Activated CD4-positive, CD25-positive, alpha-beta regulatory T cell treated with anti-CD3 and anti-CD28 coated beads, Interleukin-2, amount 50 U/mL, for 72 hours (primary cell): Measurements from ENCODE around the gene SPEF1.
"Not testable (repeated sequence)": the region's sequence is repeated elsewhere in the genome, so short reads cannot be mapped to it uniquely, and the experiment has no call there.

Source experiments
- DNase-seq: peaks from one replicate; pipeline ENCODE4 v3.0.0; 2021

Gene SPEF1

GRCh38 chr20:3808544-3808943, 27.3 kb upstream of the SPEF1 start:
- DNase-seq: no peak

DNA sequence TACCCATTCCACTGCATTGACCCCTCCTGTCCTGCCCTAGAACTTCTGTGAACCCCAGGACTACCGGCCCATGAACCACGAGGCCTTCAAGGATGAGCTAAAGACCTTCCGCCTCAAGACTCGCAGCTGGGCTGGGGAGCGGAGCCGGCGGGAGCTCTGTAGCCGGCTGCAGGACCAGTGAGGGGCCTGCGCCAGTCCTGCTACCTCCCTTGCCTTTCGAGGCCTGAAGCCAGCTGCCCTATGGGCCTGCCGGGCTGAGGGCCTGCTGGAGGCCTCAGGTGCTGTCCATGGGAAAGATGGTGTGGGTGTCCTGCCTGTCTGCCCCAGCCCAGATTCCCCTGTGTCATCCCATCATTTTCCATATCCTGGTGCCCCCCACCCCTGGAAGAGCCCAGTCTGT, 23.5 kb upstream of the SPEF1 start:
- DNase-seq: no peak

DNA sequence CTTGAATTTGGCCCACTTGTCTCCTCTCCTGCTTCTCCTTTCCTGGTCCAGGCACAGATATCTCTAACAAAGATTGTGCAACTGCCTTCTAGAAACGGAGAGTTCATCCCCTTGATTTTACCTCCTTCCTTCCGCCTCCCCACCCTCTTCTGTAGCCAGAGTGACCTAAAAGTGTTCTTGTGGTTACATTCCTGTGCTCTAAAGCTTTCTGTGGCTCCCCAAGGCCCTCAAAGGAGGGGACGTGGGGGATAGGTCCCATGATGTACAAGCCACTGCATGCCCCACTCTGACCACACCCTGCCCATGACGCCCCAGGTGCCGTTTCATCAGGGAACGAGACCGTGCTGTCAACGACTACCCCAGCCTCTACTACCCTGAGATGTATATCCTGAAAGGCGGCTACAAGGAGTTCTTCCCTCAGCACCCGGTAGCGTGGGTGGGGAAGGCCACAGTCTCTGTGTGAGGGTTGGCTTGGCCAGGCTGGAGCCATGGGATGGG, 23.1 kb upstream of the SPEF1 start:
- DNase-seq: no peak

DNA sequence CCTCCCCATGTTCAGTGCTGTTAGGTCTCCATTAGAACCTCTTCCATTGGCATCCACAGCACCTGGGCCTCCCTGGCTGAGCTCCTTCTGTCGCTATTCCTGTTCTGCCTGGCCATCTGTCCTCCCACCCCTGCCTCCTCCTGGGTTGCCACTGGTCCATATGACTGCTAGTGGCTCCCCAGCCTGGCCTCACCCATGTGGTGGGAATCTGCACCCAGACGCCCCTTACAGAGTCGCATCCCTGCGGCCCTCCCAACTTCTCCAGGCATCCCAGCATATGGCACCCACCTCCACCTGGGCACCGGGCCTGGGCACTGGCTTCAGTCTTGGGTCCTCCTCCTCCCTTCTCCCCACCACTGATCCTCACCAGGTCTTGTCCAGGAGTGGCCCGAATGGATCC, 22.6 kb upstream of the SPEF1 start:
- DNase-seq: no peak

DNA sequence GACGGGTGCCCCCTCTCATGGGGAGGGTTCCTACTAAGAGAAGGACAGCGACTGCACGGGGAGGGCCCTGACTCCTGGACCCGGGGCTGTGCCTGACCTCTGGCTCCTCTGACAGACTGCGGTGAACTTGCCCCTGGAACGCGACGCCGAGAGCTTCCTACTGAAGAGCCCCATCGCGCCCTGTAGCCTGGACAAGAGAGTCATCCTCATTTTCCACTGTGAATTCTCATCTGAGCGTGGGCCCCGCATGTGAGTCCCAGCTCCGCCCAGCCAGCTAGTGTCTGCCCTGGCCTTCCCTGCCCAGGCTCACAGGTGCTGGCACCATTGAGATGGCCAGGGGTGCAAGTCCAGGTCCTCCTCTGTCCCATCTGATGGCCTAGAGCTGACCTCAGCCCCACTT, 22.0 kb upstream of the SPEF1 start:
- DNase-seq: no peak

- no peak for DNase-seq
Measured at GRCh38 chr20:3802524-3803239, 21.4 kb upstream of the SPEF1 start.

DNA sequence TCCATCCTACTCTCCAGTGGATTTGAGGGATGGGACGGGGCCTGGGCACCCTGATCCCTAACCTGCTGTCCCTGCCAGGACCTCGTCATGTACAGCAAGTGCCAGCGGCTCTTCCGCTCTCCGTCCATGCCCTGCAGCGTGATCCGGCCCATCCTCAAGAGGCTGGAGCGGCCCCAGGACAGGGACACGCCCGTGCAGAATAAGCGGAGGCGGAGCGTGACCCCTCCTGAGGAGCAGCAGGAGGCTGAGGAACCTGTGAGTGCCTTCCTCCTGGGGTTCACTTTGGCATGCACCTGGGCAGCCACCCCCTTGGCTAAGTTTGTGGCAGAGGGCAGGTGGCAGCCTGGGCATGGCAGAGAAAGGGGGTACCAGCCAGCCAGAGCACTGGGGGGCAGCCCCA, 20.6 kb upstream of the SPEF1 start:
- DNase-seq: no peak

- no peak for DNase-seq
Measured at GRCh38 chr20:3801299-3801698, 20.1 kb upstream of the SPEF1 start.

DNA sequence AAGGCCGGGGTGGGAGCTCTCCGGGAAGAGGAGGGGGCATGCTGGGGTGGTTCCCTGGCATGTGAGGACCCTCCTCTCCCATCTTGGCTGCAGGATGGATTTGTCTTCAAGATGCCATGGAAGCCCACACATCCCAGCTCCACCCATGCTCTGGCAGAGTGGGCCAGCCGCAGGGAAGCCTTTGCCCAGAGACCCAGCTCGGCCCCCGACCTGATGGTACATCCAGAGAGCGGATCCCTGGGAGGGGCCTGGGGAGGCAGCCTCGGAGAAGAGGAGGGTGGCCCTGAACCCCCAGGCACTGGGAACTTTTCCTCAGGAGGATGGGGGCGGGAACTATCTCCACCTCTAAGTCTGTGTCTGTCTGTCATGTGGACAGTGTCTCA, 19.6 kb upstream of the SPEF1 start:
- DNase-seq: no peak

- no peak for DNase-seq
Measured at GRCh38 chr20:3800256-3800877, 19.1 kb upstream of the SPEF1 start.

DNA sequence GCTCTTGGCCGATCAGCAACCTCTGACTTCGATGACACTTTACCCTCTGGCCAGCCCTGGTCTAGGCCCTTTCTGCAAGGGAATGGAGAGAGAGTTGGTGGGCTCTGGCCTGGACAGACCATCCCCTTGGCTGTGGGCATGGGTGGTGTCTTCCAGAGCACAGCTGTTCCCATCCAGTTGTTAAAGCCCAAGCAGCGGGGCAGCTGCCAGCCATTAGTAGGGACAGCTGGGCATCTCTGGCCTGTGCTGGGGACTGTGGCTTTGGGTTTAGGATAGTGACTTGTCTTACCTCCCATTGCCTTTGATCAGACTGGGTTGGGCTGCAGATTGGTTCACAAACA, 17.6 kb upstream of the SPEF1 start:
- no peak for DNase-seq

- DNase-seq: no peak
Measured at GRCh38 chr20:3798373-3798768, 17.1 kb upstream of the SPEF1 start.

- DNase-seq: no peak
Measured at GRCh38 chr20:3797592-3798372, 16.5 kb upstream of the SPEF1 start.

- DNase-seq: no peak
Measured at GRCh38 chr20:3797226-3797545, 15.9 kb upstream of the SPEF1 start.

DNA sequence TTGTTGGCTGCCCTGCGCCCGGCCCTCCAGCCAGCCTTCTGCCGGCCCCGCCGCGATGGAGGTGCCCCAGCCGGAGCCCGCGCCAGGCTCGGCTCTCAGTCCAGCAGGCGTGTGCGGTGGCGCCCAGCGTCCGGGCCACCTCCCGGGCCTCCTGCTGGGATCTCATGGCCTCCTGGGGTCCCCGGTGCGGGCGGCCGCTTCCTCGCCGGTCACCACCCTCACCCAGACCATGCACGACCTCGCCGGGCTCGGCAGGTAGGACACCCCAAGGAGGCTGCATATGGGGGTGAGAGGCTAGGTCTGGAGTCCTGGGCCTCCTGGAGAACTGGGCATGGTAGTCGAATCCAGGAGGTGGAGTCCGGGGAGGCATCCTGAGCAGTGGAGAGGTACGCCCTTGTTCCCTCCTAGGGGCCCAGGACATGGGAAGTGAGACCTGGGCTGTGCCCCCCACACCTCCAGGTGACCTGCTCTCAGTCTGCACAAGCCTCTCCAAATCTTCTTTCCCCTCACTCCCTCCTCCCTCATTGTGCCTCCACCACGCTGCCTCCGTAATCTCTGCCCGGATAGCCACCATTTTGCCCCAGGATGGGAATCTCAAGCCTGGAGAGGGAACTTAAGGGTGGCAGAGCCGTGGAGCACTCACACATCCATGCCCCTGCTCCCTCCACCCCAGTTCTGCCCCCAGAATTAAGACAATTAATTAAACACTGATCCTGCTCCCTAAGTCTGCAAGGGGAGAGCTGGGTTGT, 15.4 kb upstream of the SPEF1 start:
- no peak for DNase-seq

- DNase-seq: peak; percentile 83
Measured at GRCh38 chr20:3795511-3796468, 14.5 kb upstream of the SPEF1 start, which contains the start of gene CDC25B. CDC25B (plus strand) TSS chr20:3796310; CDS start chr20:3796532, 222 bp downstream.

GRCh38 chr20:3794701-3795420, 13.6 kb upstream of the SPEF1 start:
- DNase-seq: no peak

DNA sequence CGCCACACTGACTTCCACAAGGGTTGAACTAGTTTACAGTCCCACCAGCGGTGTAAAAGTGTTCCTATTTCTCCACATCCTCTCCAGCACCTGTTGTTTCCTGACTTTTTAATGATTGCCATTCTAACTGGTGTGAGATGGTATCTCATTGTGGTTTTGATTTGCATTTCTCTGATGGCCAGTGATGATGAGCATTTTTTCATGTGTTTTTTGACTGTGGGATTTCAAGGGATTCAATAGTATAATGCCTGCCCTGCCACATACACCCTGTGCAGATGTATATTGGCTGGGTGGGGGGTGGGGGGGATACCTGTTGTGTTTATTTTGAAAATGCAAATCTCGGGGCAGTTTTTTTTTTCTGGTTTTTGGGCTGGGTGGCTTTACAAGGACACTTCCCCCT, 12.9 kb upstream of the SPEF1 start:
- DNase-seq: not testable (repeated sequence)

GRCh38 chr20:3789201-3789600, 8.0 kb upstream of the SPEF1 start:
- not testable (repeated sequence) for DNase-seq

DNA sequence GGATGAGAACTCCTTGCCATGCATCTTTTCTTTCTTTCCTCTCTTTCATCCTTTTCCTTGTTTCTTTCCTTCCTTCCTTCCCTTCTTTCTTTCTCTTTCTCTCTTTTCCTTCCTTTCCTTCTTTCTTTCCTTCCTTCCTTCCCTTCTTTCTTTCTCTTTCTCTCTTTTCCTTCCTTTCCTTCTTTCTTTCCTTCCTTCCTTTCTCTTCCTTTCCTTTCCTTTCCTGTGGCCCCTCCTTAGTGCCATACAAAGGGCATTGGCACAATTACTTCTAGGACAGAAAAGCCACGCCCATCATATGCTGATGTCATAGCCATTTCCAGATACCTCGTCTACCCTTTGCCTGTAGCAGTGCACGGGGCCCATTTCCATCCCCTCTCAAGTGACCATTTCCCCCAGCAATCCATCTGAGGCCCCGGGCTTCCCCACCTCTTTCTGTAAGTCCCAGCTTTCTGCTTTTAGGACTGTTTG, 7.5 kb upstream of the SPEF1 start:
- DNase-seq: no peak

DNA sequence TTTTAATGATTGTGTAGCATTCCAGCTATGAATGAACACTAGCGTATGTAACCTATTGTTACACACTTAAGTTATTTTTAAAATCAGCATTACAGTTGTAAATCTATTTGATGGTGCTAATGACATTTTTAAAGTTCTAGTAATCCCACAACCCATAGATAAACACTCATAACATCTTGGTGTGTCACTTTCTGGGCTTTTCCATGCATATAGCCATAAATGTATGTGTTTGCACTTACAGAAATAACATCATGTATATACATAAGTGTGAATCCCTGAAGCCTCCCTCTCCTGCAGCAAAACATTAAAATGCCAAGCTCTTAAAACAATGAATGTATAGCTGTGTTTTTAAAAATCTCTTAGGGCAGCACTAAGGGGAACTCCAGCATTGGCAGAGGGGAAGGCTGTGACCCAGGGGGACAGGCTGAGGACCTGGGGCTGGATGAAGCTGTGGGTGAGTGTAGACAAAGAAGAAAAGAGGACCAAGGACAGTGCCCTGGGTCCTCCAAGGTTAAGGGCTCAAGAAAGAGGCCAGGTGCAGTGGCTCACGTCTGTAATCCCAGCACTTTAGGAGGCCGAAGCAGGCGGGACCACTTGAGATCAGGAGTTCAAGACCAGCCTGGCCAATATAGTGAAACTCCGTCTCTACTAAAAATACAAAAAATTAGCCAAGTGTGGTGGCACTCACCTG, 6.2 kb upstream of the SPEF1 start:
- no peak for DNase-seq
